GM18511 (cell line): ENCODE data around the gene NRBF2.
"Not testable (repeated sequence)": the region's sequence is repeated elsewhere in the genome, so short reads cannot be mapped to it uniquely, and the experiment has no call there.

Experiments used
- ATAC-seq: cut with Tn5 transposase; IDR thresholded peaks from one replicate; pipeline ENCODE4 v1.9.1; 2021; ENCODE audit warnings: mild to moderate bottlenecking, moderate library complexity; ENCODE audit not compliant: unreplicated experiment

The NRBF2 gene

GRCh38 chr10:63116452-63117072, 16.6 kb upstream of the NRBF2 start:
- ATAC-seq, result no peak

GRCh38 chr10:63119041-63119440, 14.1 kb upstream of the NRBF2 start:
- ATAC-seq, result no peak

GRCh38 chr10:63120554-63120953, 12.6 kb upstream of the NRBF2 start:
- no peak for ATAC-seq

GRCh38 chr10:63123727-63124362, 9.3 kb upstream of the NRBF2 start:
- no peak for ATAC-seq

- no peak for ATAC-seq
Measured at GRCh38 chr10:63125459-63125858, 7.7 kb upstream of the NRBF2 start.

- ATAC-seq, result no peak
Measured at GRCh38 chr10:63128443-63128842, 4.7 kb upstream of the NRBF2 start.

GRCh38 chr10:63129888-63130287, 3.2 kb upstream of the NRBF2 start:
- no peak for ATAC-seq

GRCh38 chr10:63132651-63133055, 475 bp upstream of the NRBF2 start:
- ATAC-seq, result no peak

GRCh38 chr10:63133821-63134557, 861 bp downstream of the NRBF2 start:
- ATAC-seq, result no peak

GRCh38 chr10:63137306-63137705, 4.2 kb downstream of the NRBF2 start:
- no peak for ATAC-seq

- no peak for ATAC-seq
Measured at GRCh38 chr10:63140077-63140476, 6.9 kb downstream of the NRBF2 start.

GRCh38 chr10:63142136-63142535, 9.0 kb downstream of the NRBF2 start:
- no peak for ATAC-seq

GRCh38 chr10:63143987-63144386, 10.9 kb downstream of the NRBF2 start:
- no peak for ATAC-seq

- no peak for ATAC-seq
Measured at GRCh38 chr10:63145782-63146181, 12.7 kb downstream of the NRBF2 start.

- no peak for ATAC-seq
Measured at GRCh38 chr10:63146503-63146902, 13.4 kb downstream of the NRBF2 start.

- no peak for ATAC-seq
Measured at GRCh38 chr10:63150745-63151144, 17.6 kb downstream of the NRBF2 start.

GRCh38 chr10:63153868-63154545, 20.9 kb downstream of the NRBF2 start:
- not testable (repeated sequence) for ATAC-seq

- no peak for ATAC-seq
Measured at GRCh38 chr10:63154546-63155387, 21.6 kb downstream of the NRBF2 start.

- no peak for ATAC-seq
Measured at GRCh38 chr10:63155388-63156020, 22.4 kb downstream of the NRBF2 start.

GRCh38 chr10:63156236-63156635, 23.1 kb downstream of the NRBF2 start:
- ATAC-seq, result no peak
